ENCODE data around the gene FBXW12. TPM values are rescaled to one million over a fixed set of nuclear protein-coding genes. Genes with fewer than 3 reads are reported as not detected.

FBXW12 gene
- total and polyA plus RNA-seq, 5 donors from 2014 or later = not detected

GRCh38 chr3:48428088-48428571 is 56.1 kb downstream of the FBXW12 start:
- Histone ChIP-seq H3K4me1 (ENCODE audit: control insufficient read depth, insufficient read depth, low read length, poor library complexity, severe bottlenecking) (peaks cover 8% of the 10 kb centered on the region), H3K4me3 (ENCODE audit: low read depth, low read length) (no peak overlapping the region)
- peak overlapping the region in 1 of 3 donors; percentile 52 for H3K27ac Mint-ChIP-seq

GRCh38 chr3:48428572-48429316 is 56.7 kb downstream of the FBXW12 start:
- H3K27me3 ChIP-seq (ENCODE audit: control insufficient read depth, insufficient read depth, low read length) = peaks cover 2% of the 10 kb centered on the region
- ATAC-seq (ENCODE audit: low read depth in 2 of 2) = peak in 1 of 2 donors; percentile 52
- peaks cover 8% of the 10 kb centered on the region for H3K4me1 ChIP-seq (ENCODE audit: control insufficient read depth, insufficient read depth, low read length, poor library complexity, severe bottlenecking)
- H3K4me1 Mint-ChIP-seq = peaks cover 0 to 24% (median 4%) of the 10 kb centered on the region in 4 donors
- H3K4me3 ChIP-seq (ENCODE audit: low read depth, low read length) = no peak overlapping the region
- H3K27ac Mint-ChIP-seq = no peak overlapping the region
- H3K27ac ChIP-seq (ENCODE audit: insufficient read depth, low read length, poor library complexity, severe bottlenecking) = no peak overlapping the region
- H3K36me3 ChIP-seq (ENCODE audit: control insufficient read depth, insufficient read depth, low read length) = peaks cover 8% of the 10 kb centered on the region
- H3K9me3 ChIP-seq (ENCODE audit: control insufficient read depth in 2 of 2, low read length in 2 of 2) = no peaks in the 10 kb centered on the region
- H3K4me3 Mint-ChIP-seq = peak overlapping the region; percentile 66 to 84 (median 72)
- no peaks in the 10 kb centered on the region for H3K36me3 Mint-ChIP-seq
- no peak for DNase-seq
- peaks cover 22% of the 10 kb centered on the region for H3K27me3 Mint-ChIP-seq
- H3K9me3 Mint-ChIP-seq = peaks cover 0 to 2% (median 0%) of the 10 kb centered on the region in 7 donors

More at GRCh38 chr3:48428088-48428571, 56.1 kb downstream of the FBXW12 start:
- peaks cover 2% of the 10 kb centered on the region for H3K27me3 ChIP-seq (ENCODE audit: control insufficient read depth, insufficient read depth, low read length)
- peaks cover 0 to 24% (median 4%) of the 10 kb centered on the region in 4 donors for H3K4me1 Mint-ChIP-seq
- H3K36me3 Mint-ChIP-seq = no peaks in the 10 kb centered on the region
- H3K27ac ChIP-seq (ENCODE audit: insufficient read depth, low read length, poor library complexity, severe bottlenecking) = no peak overlapping the region
- peaks cover 22% of the 10 kb centered on the region for H3K27me3 Mint-ChIP-seq
- peak overlapping the region; percentile 66 to 84 (median 72) for H3K4me3 Mint-ChIP-seq
- H3K9me3 Mint-ChIP-seq = peaks cover 0 to 2% (median 0%) of the 10 kb centered on the region in 7 donors
- peaks cover 8% of the 10 kb centered on the region for H3K36me3 ChIP-seq (ENCODE audit: control insufficient read depth, insufficient read depth, low read length)
- DNase-seq = no peak
- no peak for ATAC-seq (ENCODE audit: low read depth in 2 of 2)
- no peaks in the 10 kb centered on the region for H3K9me3 ChIP-seq (ENCODE audit: control insufficient read depth in 2 of 2, low read length in 2 of 2)

DNA sequence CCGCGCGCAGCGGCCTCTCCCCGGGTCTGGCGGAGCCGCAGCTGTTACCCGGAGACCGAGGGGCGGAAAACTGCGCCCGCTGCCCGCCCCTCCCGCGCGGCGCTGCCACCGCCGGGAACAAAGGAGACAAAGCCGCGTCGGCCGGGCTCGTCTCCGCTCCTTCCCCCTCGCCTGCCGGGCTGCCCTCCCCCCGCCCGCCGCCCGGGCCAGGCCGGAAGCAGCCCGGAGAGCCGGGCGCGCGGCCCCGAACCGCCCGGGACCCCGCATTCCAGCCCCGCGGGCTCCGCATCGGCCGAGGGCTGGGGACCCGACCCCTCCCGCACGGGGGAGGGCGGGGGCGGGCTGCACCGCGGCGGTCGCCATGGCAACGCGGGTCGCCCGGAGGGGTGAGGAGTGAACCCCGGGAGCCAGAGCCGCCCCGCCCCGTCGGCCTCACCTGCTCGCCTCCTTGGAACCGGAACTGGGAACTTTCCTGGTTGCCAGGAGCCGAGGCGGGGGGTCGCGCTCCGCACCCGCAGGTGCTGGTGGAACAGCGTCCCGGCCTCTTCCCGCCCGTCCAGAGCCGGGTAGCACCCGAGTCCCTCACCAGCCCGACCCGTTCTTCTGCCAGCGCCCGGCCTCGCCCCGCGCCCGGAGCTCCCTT is 57.4 kb downstream of the FBXW12 start:
- H3K27me3 Mint-ChIP-seq = peaks cover 22% of the 10 kb centered on the region
- H3K27me3 ChIP-seq (ENCODE audit: control insufficient read depth, insufficient read depth, low read length) = peaks cover 2% of the 10 kb centered on the region
- ATAC-seq (ENCODE audit: low read depth in 2 of 2) (peak; percentile 49 to 54), DNase-seq (peak; percentile 42 to 69 (median 60))
- peaks cover 0 to 26% (median 4%) of the 10 kb centered on the region in 4 donors for H3K4me1 Mint-ChIP-seq
- no peaks in the 10 kb centered on the region for H3K9me3 ChIP-seq (ENCODE audit: control insufficient read depth in 2 of 2, low read length in 2 of 2)
- peak overlapping the region in 3 of 4 donors; percentile 57 to 87 (median 78) for H3K4me3 Mint-ChIP-seq
- peaks cover 8% of the 10 kb centered on the region for H3K4me1 ChIP-seq (ENCODE audit: control insufficient read depth, insufficient read depth, low read length, poor library complexity, severe bottlenecking)
- no peak overlapping the region for H3K4me3 ChIP-seq (ENCODE audit: low read depth, low read length)
- peaks cover 0 to 2% (median 0%) of the 10 kb centered on the region in 7 donors for H3K9me3 Mint-ChIP-seq
- H3K27ac ChIP-seq (ENCODE audit: insufficient read depth, low read length, poor library complexity, severe bottlenecking) = no peak overlapping the region
- no peaks in the 10 kb centered on the region for H3K36me3 Mint-ChIP-seq
- peaks cover 8% of the 10 kb centered on the region for H3K36me3 ChIP-seq (ENCODE audit: control insufficient read depth, insufficient read depth, low read length)
- peak overlapping the region in 1 of 3 donors; percentile 59 for H3K27ac Mint-ChIP-seq

DNA sequence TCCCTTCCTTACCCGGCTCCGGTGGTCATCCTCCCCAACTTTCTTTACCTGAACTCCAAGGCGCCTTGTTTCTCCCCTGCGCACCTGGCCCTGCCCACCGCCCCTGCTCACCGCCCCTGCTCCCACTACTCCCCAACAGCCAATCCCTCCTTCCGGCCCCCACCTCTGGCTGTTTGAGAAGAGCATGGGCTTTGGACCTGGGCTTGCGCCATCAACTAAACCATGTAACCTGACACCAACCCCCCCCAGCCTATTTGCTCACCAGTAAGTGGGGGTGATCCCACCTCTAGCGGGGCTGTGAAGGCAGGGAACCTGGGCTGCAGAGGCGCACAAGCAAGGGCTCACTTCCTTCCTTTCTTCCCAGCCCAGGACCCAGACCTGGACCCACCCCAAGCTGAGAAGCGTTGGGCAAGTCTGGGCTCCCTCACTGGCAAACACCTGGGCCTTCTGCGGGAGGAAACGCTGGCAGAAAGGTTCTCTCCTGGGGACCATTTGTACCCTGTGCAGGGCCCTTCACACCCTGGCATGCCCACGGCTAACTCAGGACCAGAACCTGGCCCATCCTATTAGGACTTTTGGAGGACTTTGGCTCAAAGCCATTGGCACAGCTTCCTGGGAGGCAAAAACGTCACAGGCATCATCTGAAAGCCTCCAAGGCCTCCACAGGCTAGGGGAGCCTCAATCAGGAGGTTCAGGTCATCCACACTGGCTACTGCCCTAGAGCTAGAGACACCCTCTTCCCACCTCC is 58.1 kb downstream of the FBXW12 start, which contains the start of gene PLXNB1:
Gene PLXNB1 (minus strand): TSS at position 127 of the 748 bp plus-strand sequence. CDS start 5,475 bp downstream, outside the sequence.
- peaks cover 0 to 30% (median 4%) of the 10 kb centered on the region in 4 donors for H3K4me1 Mint-ChIP-seq
- no peak within 1 kb of the TSS for H3K27ac ChIP-seq (ENCODE audit: insufficient read depth, low read length, poor library complexity, severe bottlenecking)
- peak within 1 kb of the TSS in 1 of 3 donors; percentile 66 for H3K27ac Mint-ChIP-seq

GRCh38 chr3:48430708-48431101 is 58.7 kb downstream of the FBXW12 start:
- peak overlapping the region in 1 of 3 donors; percentile 66 for H3K27ac Mint-ChIP-seq

More for the DNA sequence above, 58.1 kb downstream of the FBXW12 start, which contains the start of gene PLXNB1:
- DNase-seq = peak in 1 of 3 donors; percentile 27
- Mint-ChIP-seq H3K9me3 (peaks cover 0 to 2% (median 0%) of the 10 kb centered on the region in 7 donors), H3K27me3 (peaks cover 22% of the 10 kb centered on the region), H3K36me3 (no peaks in the 10 kb centered on the region), H3K4me3 (peak within 1 kb of the TSS; percentile 57 to 91 (median 82))
- peaks cover 2% of the 10 kb centered on the region for H3K27me3 ChIP-seq (ENCODE audit: control insufficient read depth, insufficient read depth, low read length)
- H3K4me1 ChIP-seq (ENCODE audit: control insufficient read depth, insufficient read depth, low read length, poor library complexity, severe bottlenecking) = peaks cover 8% of the 10 kb centered on the region
- peaks cover 8% of the 10 kb centered on the region for H3K36me3 ChIP-seq (ENCODE audit: control insufficient read depth, insufficient read depth, low read length)
- H3K9me3 ChIP-seq (ENCODE audit: control insufficient read depth in 2 of 2, low read length in 2 of 2) = no peaks in the 10 kb centered on the region
- H3K4me3 ChIP-seq (ENCODE audit: low read depth, low read length) = no peak within 1 kb of the TSS
- ATAC-seq (ENCODE audit: low read depth in 2 of 2) = peak in 1 of 2 donors; percentile 18

DNA sequence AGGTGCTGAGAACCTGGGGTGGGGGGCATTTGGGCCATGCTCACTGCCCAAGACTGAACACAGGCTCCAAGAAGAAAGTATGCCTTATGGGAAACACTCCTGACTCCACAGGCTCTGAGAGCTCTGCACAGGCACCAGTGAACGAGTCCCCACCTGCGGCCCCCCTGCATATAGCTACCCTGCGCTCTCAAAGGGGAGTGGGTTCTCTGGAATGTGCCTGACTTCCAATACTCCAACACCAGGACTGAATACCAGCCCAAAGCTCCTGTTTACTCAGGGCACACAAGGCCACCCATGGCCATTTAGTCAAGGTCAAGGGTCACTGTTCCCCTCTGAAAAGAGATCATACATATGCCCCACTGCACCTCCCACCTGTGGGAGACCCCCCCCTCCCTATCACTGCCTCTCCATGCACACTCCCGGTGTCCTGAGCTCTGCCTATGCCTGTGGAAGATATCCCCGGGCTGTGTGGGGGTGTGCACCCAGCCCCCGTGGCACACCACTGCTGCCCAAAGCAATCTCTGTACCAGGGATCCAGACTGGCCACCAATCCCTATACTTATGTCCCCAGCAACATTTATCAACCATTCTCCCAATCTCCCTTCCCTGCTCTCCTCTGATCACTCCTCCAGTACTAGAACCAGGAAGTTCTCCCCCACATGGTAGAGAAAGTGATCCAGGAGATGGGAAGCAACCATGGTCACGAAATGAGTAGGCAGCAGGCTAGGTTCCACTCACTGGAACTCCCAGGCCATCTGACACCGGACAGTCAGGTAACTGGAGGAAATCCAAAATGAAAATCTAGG is 59.4 kb downstream of the FBXW12 start:
- no peak for DNase-seq
- H3K4me1 Mint-ChIP-seq = peaks cover 0 to 32% (median 4%) of the 10 kb centered on the region in 4 donors
- peak overlapping the region; percentile 22 to 91 (median 72) for H3K4me3 Mint-ChIP-seq
- H3K27ac ChIP-seq (ENCODE audit: insufficient read depth, low read length, poor library complexity, severe bottlenecking) = no peak overlapping the region
- H3K27ac Mint-ChIP-seq = peak overlapping the region in 1 of 3 donors; percentile 46
- no peak overlapping the region for H3K4me3 ChIP-seq (ENCODE audit: low read depth, low read length)
- H3K36me3 ChIP-seq (ENCODE audit: control insufficient read depth, insufficient read depth, low read length) = peaks cover 8% of the 10 kb centered on the region
- no peak for ATAC-seq (ENCODE audit: low read depth in 2 of 2)
- no peaks in the 10 kb centered on the region for H3K36me3 Mint-ChIP-seq
- H3K4me1 ChIP-seq (ENCODE audit: control insufficient read depth, insufficient read depth, low read length, poor library complexity, severe bottlenecking) = peaks cover 13% of the 10 kb centered on the region
- H3K9me3 ChIP-seq (ENCODE audit: control insufficient read depth in 2 of 2, low read length in 2 of 2) = no peaks in the 10 kb centered on the region
- peaks cover 2% of the 10 kb centered on the region for H3K27me3 ChIP-seq (ENCODE audit: control insufficient read depth, insufficient read depth, low read length)
- peaks cover 0 to 2% (median 0%) of the 10 kb centered on the region in 7 donors for H3K9me3 Mint-ChIP-seq
- H3K27me3 Mint-ChIP-seq = peaks cover 22% of the 10 kb centered on the region

More at GRCh38 chr3:48430708-48431101, 58.7 kb downstream of the FBXW12 start:
- H3K4me3 Mint-ChIP-seq = peak overlapping the region; percentile 57 to 91 (median 82)
- ATAC-seq (ENCODE audit: low read depth in 2 of 2) (no peak), DNase-seq (no peak)
- peaks cover 22% of the 10 kb centered on the region for H3K27me3 Mint-ChIP-seq
- H3K36me3 Mint-ChIP-seq = no peaks in the 10 kb centered on the region
- Histone ChIP-seq H3K4me3 (ENCODE audit: low read depth, low read length) (no peak overlapping the region), H3K4me1 (ENCODE audit: control insufficient read depth, insufficient read depth, low read length, poor library complexity, severe bottlenecking) (peaks cover 8% of the 10 kb centered on the region), H3K27me3 (ENCODE audit: control insufficient read depth, insufficient read depth, low read length) (peaks cover 2% of the 10 kb centered on the region), H3K27ac (ENCODE audit: insufficient read depth, low read length, poor library complexity, severe bottlenecking) (no peak overlapping the region), H3K36me3 (ENCODE audit: control insufficient read depth, insufficient read depth, low read length) (peaks cover 8% of the 10 kb centered on the region), H3K9me3 (ENCODE audit: control insufficient read depth in 2 of 2, low read length in 2 of 2) (no peaks in the 10 kb centered on the region)
- H3K4me1 Mint-ChIP-seq = peaks cover 0 to 32% (median 4%) of the 10 kb centered on the region in 4 donors
- H3K9me3 Mint-ChIP-seq = peaks cover 0 to 2% (median 0%) of the 10 kb centered on the region in 7 donors
